NB4 (cell line): ENCODE data around the gene PARD3.

Experiments
- POLR2A ChIP-seq: IDR thresholded peaks from 2 replicates; pipeline ENCODE4 v1.6.1; 2011; ENCODE audit warnings: mild to moderate bottlenecking; ENCODE audit not compliant: insufficient read length; ENCODE audit errors: extremely low read depth
- TF ChIP-seq, protein P1 (sequence below): IDR thresholded peaks from one replicate; pipeline ENCODE4 v1.5.1; 2012; ENCODE audit warnings: low read depth, low read length

DNA sequence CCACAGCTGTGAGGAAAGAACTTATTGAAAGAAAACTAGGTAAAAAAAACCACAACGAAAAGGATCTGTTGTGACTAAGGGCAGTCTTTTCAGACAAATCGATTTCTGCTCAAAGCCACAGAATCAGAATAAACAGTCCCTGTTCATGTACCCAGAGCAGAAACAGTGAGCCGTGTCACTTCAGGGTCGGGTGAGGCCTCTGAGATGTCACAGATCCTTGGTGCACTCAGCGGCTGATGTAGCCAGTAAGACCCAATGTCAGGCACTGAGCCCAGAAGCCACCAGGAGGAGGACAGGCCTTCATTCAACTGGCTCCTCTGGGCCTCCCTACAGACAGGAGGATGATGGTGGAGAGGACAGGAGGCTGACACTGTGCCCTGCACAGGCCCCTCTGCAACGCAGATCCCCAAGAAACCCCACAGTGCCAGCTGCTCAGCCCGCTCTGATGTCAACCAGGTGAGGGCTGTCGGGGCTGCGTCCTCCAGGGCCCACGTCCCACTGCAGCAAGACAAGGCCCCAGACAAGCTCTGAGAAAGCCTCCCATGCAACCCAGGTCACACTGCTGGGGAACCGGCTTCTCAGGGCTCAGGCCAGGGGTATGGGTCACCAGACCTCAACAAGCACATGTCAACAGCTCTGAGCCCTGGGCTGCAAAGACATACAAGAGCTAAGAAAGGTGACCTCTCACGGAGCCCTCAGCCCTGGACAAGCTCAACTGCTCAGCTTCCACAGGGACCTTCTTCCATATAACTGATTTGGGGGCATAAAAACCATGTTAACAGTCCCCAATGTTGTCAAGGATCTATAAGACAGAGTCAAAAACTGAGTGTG is 190.6 kb downstream of the PARD3 start:
- TF ChIP-seq, protein P1, sequence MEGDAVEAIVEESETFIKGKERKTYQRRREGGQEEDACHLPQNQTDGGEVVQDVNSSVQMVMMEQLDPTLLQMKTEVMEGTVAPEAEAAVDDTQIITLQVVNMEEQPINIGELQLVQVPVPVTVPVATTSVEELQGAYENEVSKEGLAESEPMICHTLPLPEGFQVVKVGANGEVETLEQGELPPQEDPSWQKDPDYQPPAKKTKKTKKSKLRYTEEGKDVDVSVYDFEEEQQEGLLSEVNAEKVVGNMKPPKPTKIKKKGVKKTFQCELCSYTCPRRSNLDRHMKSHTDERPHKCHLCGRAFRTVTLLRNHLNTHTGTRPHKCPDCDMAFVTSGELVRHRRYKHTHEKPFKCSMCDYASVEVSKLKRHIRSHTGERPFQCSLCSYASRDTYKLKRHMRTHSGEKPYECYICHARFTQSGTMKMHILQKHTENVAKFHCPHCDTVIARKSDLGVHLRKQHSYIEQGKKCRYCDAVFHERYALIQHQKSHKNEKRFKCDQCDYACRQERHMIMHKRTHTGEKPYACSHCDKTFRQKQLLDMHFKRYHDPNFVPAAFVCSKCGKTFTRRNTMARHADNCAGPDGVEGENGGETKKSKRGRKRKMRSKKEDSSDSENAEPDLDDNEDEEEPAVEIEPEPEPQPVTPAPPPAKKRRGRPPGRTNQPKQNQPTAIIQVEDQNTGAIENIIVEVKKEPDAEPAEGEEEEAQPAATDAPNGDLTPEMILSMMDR, result no peak
- TF ChIP-seq POLR2A, result no peak
